Stomach (tissue), 4 donors: ENCODE data around the gene FLCN.

Experiments used
- EP300 ChIP-seq: sonication (generic); formaldehyde crosslinking; IDR thresholded peaks from one replicate; pipeline ENCODE4 v1.6.1; 2017; ENCODE audit warnings: antibody characterized with exemption
- TF ChIP-seq, protein P1 (sequence below), 7 experiments: fragments of 450-650 bp in 4 of 7; fragments of 200-600 bp in 3 of 7; sonication (generic) in 3 of 7; IDR thresholded peaks; one replicate each; pipeline ENCODE4 v1.5.1; 2016 to 2019; ENCODE audit warnings: antibody characterized with exemption in 7 of 7, control low read depth in 2 of 7, mild to moderate bottlenecking in 1 of 7

DNA sequence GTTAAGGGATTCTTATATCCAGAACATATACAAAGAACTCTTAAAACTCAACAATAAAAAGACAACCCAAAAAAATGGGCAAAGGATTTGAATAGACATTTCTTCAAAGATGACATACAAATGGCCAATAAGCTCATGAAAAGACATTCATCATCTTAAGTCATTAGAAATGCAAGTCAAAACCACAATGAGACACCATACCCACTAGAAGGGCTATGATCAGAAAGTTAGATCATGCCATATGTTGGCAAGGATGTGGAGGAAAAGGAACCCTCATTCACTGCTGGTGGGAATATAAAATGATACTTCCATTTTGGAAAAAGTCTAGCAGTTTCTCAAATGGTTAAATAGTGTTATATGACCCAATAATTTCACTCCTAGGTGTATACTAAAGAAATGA is 40.2 kb downstream of the FLCN start:
- TF ChIP-seq, protein P1, sequence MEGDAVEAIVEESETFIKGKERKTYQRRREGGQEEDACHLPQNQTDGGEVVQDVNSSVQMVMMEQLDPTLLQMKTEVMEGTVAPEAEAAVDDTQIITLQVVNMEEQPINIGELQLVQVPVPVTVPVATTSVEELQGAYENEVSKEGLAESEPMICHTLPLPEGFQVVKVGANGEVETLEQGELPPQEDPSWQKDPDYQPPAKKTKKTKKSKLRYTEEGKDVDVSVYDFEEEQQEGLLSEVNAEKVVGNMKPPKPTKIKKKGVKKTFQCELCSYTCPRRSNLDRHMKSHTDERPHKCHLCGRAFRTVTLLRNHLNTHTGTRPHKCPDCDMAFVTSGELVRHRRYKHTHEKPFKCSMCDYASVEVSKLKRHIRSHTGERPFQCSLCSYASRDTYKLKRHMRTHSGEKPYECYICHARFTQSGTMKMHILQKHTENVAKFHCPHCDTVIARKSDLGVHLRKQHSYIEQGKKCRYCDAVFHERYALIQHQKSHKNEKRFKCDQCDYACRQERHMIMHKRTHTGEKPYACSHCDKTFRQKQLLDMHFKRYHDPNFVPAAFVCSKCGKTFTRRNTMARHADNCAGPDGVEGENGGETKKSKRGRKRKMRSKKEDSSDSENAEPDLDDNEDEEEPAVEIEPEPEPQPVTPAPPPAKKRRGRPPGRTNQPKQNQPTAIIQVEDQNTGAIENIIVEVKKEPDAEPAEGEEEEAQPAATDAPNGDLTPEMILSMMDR (IDR thresholded peaks at IDR 0.05) = no peak
- no peak for TF ChIP-seq EP300
